Measurements from ENCODE around the gene BRD4.

DNA sequence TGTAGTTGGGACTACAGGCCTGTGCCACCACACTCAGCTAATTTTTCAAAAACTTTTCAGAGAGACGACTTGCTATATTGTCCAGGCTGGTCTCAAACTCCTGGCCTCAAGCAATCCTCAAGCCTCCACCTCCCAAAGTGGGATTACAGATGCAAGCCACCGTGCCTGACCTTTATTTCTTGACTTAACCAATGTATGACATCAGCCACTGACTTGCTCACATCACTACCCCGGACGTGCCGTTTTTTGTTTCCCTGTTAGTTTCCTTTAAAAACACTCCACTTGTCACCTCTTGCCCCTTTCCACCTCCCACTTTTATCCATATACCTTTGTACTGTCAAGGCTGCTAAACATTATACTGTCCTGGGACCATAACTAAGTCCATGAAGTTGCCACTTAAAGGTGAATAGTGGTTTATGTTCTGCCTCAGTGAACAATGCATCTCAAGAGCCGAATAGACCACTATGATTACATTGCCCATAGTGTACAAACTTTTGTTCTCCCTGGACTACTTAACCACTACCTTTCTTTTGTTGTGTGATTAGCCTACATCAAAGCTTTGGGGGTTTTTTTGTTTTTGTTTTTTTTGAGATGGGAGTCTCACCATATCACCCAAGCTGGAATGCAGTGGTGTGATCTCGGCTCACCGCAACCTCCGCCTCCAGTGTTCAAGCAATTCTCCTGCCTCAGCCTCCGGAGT is 97.8 kb downstream of the BRD4 start:
- TF ChIP-seq, protein P1, sequence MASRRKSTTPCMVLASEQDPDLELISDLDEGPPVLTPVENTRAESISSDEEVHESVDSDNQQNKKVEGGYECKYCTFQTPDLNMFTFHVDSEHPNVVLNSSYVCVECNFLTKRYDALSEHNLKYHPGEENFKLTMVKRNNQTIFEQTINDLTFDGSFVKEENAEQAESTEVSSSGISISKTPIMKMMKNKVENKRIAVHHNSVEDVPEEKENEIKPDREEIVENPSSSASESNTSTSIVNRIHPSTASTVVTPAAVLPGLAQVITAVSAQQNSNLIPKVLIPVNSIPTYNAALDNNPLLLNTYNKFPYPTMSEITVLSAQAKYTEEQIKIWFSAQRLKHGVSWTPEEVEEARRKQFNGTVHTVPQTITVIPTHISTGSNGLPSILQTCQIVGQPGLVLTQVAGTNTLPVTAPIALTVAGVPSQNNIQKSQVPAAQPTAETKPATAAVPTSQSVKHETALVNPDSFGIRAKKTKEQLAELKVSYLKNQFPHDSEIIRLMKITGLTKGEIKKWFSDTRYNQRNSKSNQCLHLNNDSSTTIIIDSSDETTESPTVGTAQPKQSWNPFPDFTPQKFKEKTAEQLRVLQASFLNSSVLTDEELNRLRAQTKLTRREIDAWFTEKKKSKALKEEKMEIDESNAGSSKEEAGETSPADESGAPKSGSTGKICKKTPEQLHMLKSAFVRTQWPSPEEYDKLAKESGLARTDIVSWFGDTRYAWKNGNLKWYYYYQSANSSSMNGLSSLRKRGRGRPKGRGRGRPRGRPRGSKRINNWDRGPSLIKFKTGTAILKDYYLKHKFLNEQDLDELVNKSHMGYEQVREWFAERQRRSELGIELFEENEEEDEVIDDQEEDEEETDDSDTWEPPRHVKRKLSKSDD (CRISPR knock-in tag; IDR thresholded peaks at IDR 0.05; ENCODE audit: low read depth) = no peak
- TF ChIP-seq SMARCE1 (IDR thresholded peaks at IDR 0.05; ENCODE audit: borderline replicate concordance) (no peak), MEF2D (CRISPR knock-in tag; IDR thresholded peaks at IDR 0.05) (no peak)
- TF ChIP-seq, protein P2, sequence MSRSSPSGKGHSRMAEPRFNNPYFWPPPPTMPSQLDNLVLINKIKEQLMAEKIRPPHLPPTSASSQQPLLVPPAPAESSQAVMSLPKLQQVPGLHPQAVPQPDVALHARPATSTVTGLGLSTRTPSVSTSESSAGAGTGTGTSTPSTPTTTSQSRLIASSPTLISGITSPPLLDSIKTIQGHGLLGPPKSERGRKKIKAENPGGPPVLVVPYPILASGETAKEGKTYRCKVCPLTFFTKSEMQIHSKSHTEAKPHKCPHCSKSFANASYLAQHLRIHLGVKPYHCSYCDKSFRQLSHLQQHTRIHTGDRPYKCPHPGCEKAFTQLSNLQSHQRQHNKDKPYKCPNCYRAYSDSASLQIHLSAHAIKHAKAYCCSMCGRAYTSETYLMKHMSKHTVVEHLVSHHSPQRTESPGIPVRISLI (CRISPR knock-in tag; IDR thresholded peaks at IDR 0.05; ENCODE audit: borderline replicate concordance) = no peak
- TF ChIP-seq, protein P3, sequence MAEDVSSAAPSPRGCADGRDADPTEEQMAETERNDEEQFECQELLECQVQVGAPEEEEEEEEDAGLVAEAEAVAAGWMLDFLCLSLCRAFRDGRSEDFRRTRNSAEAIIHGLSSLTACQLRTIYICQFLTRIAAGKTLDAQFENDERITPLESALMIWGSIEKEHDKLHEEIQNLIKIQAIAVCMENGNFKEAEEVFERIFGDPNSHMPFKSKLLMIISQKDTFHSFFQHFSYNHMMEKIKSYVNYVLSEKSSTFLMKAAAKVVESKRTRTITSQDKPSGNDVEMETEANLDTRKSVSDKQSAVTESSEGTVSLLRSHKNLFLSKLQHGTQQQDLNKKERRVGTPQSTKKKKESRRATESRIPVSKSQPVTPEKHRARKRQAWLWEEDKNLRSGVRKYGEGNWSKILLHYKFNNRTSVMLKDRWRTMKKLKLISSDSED (CRISPR knock-in tag; IDR thresholded peaks at IDR 0.05) = no peak
